T-helper 1 cell treated with Interleukin-12 subunit alpha and Interleukin-12 subunit beta and Interleukin-4 antibody, amounts not matched to agents 30 ng/mL and 1 ng/mL, for 36 hours (primary cell): ENCODE data around the gene CPLX4. TPM values are rescaled to one million over a fixed set of nuclear protein-coding genes. Genes with fewer than 3 reads are reported as not detected.

Experiments
- intact Hi-C: fragments of 100-400 bp; cut with micrococcal nuclease; formaldehyde crosslinking; loops from one replicate; pipeline ENCODE4 v1.15.1; 2024
- total RNA-seq: library from RNA; stranded (reverse); gene quantifications from 2 replicates; pipeline ENCODE4 v1.2.3, GENCODE V29; 2022

Gene CPLX4
- total RNA-seq, 1 donor from 2014 or later, result not detected

- intact Hi-C loops, result loop anchor here (1.0 to 5.0 kb wide), 6 partner anchors 50 to 1239 kb away; no protein-coding TSS in a partner anchor
Measured at GRCh38 chr18:59308248-59308937, 10.1 kb downstream of the CPLX4 start.

- intact Hi-C loops, result loop anchor here (5.0 kb wide), 1 partner anchor 1241 kb away; no protein-coding TSS in a partner anchor
Measured at GRCh38 chr18:59306640-59307039, 11.8 kb downstream of the CPLX4 start.

GRCh38 chr18:59305295-59305694 is 13.2 kb downstream of the CPLX4 start:
- intact Hi-C loops, result loop anchor here (5.0 kb wide), 1 partner anchor 1242 kb away; no protein-coding TSS in a partner anchor

- intact Hi-C loops, result no loop called here
Measured at GRCh38 chr18:59303656-59304195, 14.7 kb downstream of the CPLX4 start.

GRCh38 chr18:59303006-59303405 is 15.4 kb downstream of the CPLX4 start:
- intact Hi-C loops, result no loop called here

- intact Hi-C loops, result no loop called here
Measured at GRCh38 chr18:59301929-59302328, 16.5 kb downstream of the CPLX4 start.

GRCh38 chr18:59300676-59301285 is 17.7 kb downstream of the CPLX4 start:
- intact Hi-C loops, result no loop called here

- intact Hi-C loops, result no loop called here
Measured at GRCh38 chr18:59298871-59299270, 19.6 kb downstream of the CPLX4 start.

GRCh38 chr18:59293317-59293716 is 25.1 kb downstream of the CPLX4 start:
- intact Hi-C loops, result no loop called here

GRCh38 chr18:59286341-59286740 is 32.1 kb downstream of the CPLX4 start:
- intact Hi-C loops, result no loop called here

- intact Hi-C loops, result no loop called here
Measured at GRCh38 chr18:59282341-59282740, 36.1 kb downstream of the CPLX4 start.

GRCh38 chr18:59279722-59280121 is 38.7 kb downstream of the CPLX4 start:
- intact Hi-C loops, result no loop called here

- intact Hi-C loops, result no loop called here
Measured at GRCh38 chr18:59279193-59279592, 39.3 kb downstream of the CPLX4 start.

GRCh38 chr18:59278793-59279192 is 39.7 kb downstream of the CPLX4 start:
- intact Hi-C loops, result no loop called here

- intact Hi-C loops, result no loop called here
Measured at GRCh38 chr18:59276047-59276446, 42.4 kb downstream of the CPLX4 start.

- intact Hi-C loops, result loop anchor here (2.0 kb wide), 1 partner anchor 127 kb away; no protein-coding TSS in a partner anchor
Measured at GRCh38 chr18:59275406-59275949, 43.0 kb downstream of the CPLX4 start.

- intact Hi-C loops, result loop anchor here (2.0 kb wide), 1 partner anchor 128 kb away; no protein-coding TSS in a partner anchor
Measured at GRCh38 chr18:59274533-59274928, 43.9 kb downstream of the CPLX4 start.

GRCh38 chr18:59273759-59274532 is 44.5 kb downstream of the CPLX4 start:
- intact Hi-C loops, result loop anchor here (2.0 kb wide), 1 partner anchor 129 kb away; no protein-coding TSS in a partner anchor

GRCh38 chr18:59272891-59273758 is 45.3 kb downstream of the CPLX4 start, which contains the start of gene RAX:
Gene RAX (minus strand): TSS chr18:59273454. CDS start chr18:59273206, 248 bp downstream.
- intact Hi-C loops, result no loop called here

GRCh38 chr18:59272221-59272888 is 46.1 kb downstream of the CPLX4 start:
- intact Hi-C loops, result no loop called here
